ENCODE results near the gene CPLX3. TPM values are rescaled to one million over a fixed set of nuclear protein-coding genes. Genes with fewer than 3 reads are reported as not detected.

CPLX3 gene
- polyA plus RNA-seq, 3 donors, result 0.12 TPM; not detected in 2

DNA sequence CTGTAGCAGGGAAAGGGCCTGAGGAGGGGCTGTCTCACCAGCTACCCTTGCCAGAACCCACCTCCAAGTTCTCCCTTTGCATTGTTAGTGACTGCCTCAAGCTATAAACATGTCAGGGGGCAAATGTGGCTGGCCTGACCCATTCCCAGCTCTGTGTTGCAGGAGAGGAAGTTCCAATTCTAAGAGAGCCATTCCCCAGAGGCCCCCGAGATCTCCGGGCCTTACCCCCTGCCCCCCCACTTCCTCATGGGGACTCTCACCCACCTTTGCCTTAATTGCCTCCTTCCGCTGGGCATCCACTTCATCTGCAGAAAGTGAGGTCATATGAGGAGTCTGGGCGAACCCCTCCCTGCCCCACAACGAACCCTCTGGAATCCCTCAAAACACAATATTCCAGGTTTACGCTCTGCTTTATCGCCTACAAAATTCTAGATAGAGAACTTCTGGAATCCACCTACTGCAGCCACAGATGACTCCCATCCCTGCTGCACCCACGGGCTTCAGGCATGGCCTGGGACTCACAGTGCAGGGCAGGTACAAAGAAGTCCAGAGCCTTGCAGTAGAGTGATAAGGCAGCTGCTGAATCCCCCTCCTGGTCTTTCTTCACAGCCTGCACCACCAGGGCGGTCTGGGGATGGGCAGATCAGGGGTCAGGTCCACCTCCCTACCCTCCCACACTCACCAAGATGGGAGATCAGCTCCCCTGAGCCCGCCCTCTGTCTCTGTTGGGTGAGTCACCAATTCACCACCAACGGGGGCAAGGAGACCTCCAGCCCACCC lies 12.5 kb downstream of the CPLX3 start:
- H3K27me3 Mint-ChIP-seq (ENCODE audit: low read depth in 3 of 3), result peaks cover 0 to 3% (median 0%) of the 10 kb centered on the region in 3 donors
- H3K4me1 ChIP-seq (ENCODE audit: control insufficient read depth in 1 of 2, insufficient read depth in 2 of 2, low read length in 2 of 2), result peaks cover 14 to 22% of the 10 kb centered on the region in 2 donors
- H3K9me3 Mint-ChIP-seq, result peaks cover 0 to 2% (median 0%) of the 10 kb centered on the region in 7 donors
- peaks cover 20% of the 10 kb centered on the region for H4K20me1 ChIP-seq (ENCODE audit: insufficient read depth, low read length)
- H2AFZ ChIP-seq (ENCODE audit: insufficient read depth, low read depth, low read length, poor library complexity, severe bottlenecking), result no peak overlapping the region
- H3K36me3 Mint-ChIP-seq, result peaks cover 14 to 40% of the 10 kb centered on the region in 2 donors
- H3K4me3 ChIP-seq (replicated peaks in 1 of 3; ENCODE audit: low read depth in 2 of 3, low read length in 3 of 3), result no peak overlapping the region
- intact Hi-C loops (cut with micrococcal nuclease), result no loop called here
- TF ChIP-seq, protein P1, sequence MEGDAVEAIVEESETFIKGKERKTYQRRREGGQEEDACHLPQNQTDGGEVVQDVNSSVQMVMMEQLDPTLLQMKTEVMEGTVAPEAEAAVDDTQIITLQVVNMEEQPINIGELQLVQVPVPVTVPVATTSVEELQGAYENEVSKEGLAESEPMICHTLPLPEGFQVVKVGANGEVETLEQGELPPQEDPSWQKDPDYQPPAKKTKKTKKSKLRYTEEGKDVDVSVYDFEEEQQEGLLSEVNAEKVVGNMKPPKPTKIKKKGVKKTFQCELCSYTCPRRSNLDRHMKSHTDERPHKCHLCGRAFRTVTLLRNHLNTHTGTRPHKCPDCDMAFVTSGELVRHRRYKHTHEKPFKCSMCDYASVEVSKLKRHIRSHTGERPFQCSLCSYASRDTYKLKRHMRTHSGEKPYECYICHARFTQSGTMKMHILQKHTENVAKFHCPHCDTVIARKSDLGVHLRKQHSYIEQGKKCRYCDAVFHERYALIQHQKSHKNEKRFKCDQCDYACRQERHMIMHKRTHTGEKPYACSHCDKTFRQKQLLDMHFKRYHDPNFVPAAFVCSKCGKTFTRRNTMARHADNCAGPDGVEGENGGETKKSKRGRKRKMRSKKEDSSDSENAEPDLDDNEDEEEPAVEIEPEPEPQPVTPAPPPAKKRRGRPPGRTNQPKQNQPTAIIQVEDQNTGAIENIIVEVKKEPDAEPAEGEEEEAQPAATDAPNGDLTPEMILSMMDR (IDR thresholded peaks at IDR 0.05), result no peak
- 89% methylated on average over 5 of the region's 11 CpGs for WGBS (ENCODE audit: insufficient coverage)
- H3K27me3 ChIP-seq (ENCODE audit: control insufficient read depth in 2 of 2, insufficient read depth in 2 of 2, low read length in 2 of 2), result no peaks in the 10 kb centered on the region
- H3K4me3 Mint-ChIP-seq, result no peak overlapping the region
- H3K4me1 Mint-ChIP-seq, result peaks cover 23% of the 10 kb centered on the region
- H3K4me2 ChIP-seq (replicated peaks; ENCODE audit: extremely low read depth, low read length, poor library complexity, severe bottlenecking), result no peak overlapping the region
- H3K9ac ChIP-seq (ENCODE audit: insufficient read depth, low read length, poor library complexity, severe bottlenecking), result no peak overlapping the region
- DNase-seq, result no peak
- H3K36me3 ChIP-seq (replicated peaks in 1 of 2; ENCODE audit: control insufficient read depth in 1 of 2, insufficient read depth in 2 of 2, low read length in 2 of 2), result peaks cover 9 to 34% of the 10 kb centered on the region in 2 donors
- peaks cover 2% of the 10 kb centered on the region for H3K79me2 ChIP-seq (ENCODE audit: insufficient read depth, low read length)
- no peaks in the 10 kb centered on the region for H3K9me3 ChIP-seq (replicated peaks in 1 of 2; ENCODE audit: control insufficient read depth in 1 of 2, insufficient read depth in 1 of 2, low read length in 2 of 2)
- H3K27ac ChIP-seq (ENCODE audit: low read depth in 1 of 2, low read length in 2 of 2), result no peak overlapping the region
- H3K27ac Mint-ChIP-seq, result no peak overlapping the region

DNA sequence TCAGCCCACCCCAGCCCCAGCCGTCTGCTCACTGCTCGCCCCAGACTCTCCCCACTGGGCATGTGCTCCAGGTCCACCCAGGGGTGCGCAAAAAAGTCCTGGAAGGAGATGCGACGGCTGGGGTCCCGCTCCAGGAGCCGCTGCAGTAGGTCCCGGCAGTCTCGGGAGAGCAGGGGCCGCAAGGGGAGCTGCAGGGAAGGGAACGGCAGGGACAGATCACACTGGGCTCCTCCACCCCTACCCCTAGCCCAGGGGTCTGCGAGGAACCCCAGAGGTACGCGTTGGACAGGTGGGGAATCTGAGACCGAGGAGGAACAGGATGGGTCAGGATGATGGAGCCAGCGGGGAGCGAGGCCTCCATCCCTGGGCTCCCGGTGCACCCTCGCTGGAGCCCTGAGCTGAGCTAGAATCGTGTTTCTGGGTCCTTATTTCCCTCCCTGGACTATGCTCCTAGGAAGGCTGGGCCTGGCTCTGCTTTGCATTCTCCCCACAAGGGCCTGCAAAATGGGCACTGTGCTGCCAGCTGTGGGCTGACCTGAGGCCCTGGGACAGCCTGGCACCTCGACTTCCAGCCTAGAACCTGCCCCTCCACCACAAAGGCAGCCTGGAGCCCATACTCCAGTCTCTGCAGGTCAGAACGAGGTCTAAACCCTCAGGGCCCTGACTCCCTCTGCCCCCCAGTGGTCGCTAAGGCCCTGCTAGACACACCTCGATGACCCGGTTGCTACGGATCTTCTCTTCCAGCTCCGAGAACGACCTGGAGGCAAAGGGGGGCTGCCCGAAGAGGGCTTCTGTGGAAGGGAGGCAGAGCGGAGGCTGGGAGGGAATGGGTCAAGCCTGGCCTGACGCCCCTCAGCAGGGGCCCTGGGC lies 13.3 kb downstream of the CPLX3 start:
- peaks cover 16 to 22% of the 10 kb centered on the region in 2 donors for H3K4me1 ChIP-seq (ENCODE audit: control insufficient read depth in 1 of 2, insufficient read depth in 2 of 2, low read length in 2 of 2)
- H3K4me1 Mint-ChIP-seq, result peaks cover 31% of the 10 kb centered on the region
- H3K4me3 Mint-ChIP-seq, result no peak overlapping the region
- no peak overlapping the region for H2AFZ ChIP-seq (ENCODE audit: insufficient read depth, low read depth, low read length, poor library complexity, severe bottlenecking)
- H3K36me3 ChIP-seq (replicated peaks in 1 of 2; ENCODE audit: control insufficient read depth in 1 of 2, insufficient read depth in 2 of 2, low read length in 2 of 2), result peaks cover 13 to 40% of the 10 kb centered on the region in 2 donors
- no peaks in the 10 kb centered on the region for H3K9me3 ChIP-seq (replicated peaks in 1 of 2; ENCODE audit: control insufficient read depth in 1 of 2, insufficient read depth in 1 of 2, low read length in 2 of 2)
- no peak overlapping the region for H3K27ac ChIP-seq (ENCODE audit: low read depth in 1 of 2, low read length in 2 of 2)
- H3K27ac Mint-ChIP-seq, result peak overlapping the region in 1 of 7 donors; percentile 49
- peaks cover 0 to 3% (median 0%) of the 10 kb centered on the region in 3 donors for H3K27me3 Mint-ChIP-seq (ENCODE audit: low read depth in 3 of 3)
- TF ChIP-seq, protein P1 (IDR thresholded peaks at IDR 0.05), result no peak
- H3K9me3 Mint-ChIP-seq, result peaks cover 0 to 2% (median 0%) of the 10 kb centered on the region in 7 donors
- peaks cover 18 to 44% of the 10 kb centered on the region in 2 donors for H3K36me3 Mint-ChIP-seq
- DNase-seq, result no peak
- H3K9ac ChIP-seq (ENCODE audit: insufficient read depth, low read length, poor library complexity, severe bottlenecking), result no peak overlapping the region
- intact Hi-C loops (cut with micrococcal nuclease), result loop anchor here (10.0 kb wide), 1 partner anchor 65 kb away; the partner anchor contains the start of gene FAM219B (in 2 of the 2)
- no peaks in the 10 kb centered on the region for H3K27me3 ChIP-seq (ENCODE audit: control insufficient read depth in 2 of 2, insufficient read depth in 2 of 2, low read length in 2 of 2)
- peaks cover 2% of the 10 kb centered on the region for H3K79me2 ChIP-seq (ENCODE audit: insufficient read depth, low read length)
- 96% methylated on average over 27 of the region's 31 CpGs for WGBS (ENCODE audit: insufficient coverage)
- H3K4me2 ChIP-seq (replicated peaks; ENCODE audit: extremely low read depth, low read length, poor library complexity, severe bottlenecking), result no peak overlapping the region
- peaks cover 27% of the 10 kb centered on the region for H4K20me1 ChIP-seq (ENCODE audit: insufficient read depth, low read length)
- no peak overlapping the region for H3K4me3 ChIP-seq (replicated peaks in 1 of 3; ENCODE audit: low read depth in 2 of 3, low read length in 3 of 3)
